GM13976 (cell line): ENCODE results near the gene SLC7A14.

Source experiments
- DNase-seq: peaks from one replicate; pipeline ENCODE4 v3.0.0; 2012; ENCODE audit warnings: low spot score
- in situ Hi-C: fragments of 300-500 bp; cut with MboI; formaldehyde crosslinking; loops from one replicate; pipeline ENCODE4 v1.12.0; 2022; ENCODE audit warnings: low sequenced_read_pairs, mixed read lengths, inconsistent platforms; ENCODE audit not compliant: unreplicated experiment
- TF ChIP-seq, protein P1 (sequence below): IDR thresholded peaks from 2 replicates; pipeline ENCODE4 v1.5.1; 2012; ENCODE audit warnings: borderline replicate concordance, mild to moderate bottlenecking; ENCODE audit not compliant: insufficient read depth; ENCODE audit errors: extremely low read depth, missing control alignments, control extremely low read depth

Gene SLC7A14

DNA sequence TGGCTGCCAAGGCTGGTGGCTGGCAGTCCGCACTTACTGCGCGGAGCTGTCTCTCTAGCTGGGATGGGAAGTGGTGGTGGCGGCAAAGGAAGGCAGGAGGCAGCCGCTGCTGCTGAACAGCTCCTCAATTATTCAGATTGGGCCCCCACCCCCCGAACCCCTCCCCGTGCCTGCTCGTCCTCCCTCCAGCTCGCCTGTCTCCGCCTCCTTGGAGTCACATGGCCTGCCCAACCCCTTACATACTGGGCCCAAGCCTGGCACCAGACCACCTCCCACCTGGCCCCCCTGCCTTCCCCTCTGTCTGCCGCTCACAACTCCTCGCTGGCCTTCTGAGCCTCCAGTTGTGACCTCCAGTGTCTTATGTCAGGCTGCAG is at the start of gene SLC7A14:
SLC7A14 (minus strand) TSS at position 139 of the 374 bp plus-strand sequence. CDS start 59,139 bp downstream, outside the sequence.
- in situ Hi-C loops = no loop called here
- no peak for DNase-seq
- TF ChIP-seq, protein P1, sequence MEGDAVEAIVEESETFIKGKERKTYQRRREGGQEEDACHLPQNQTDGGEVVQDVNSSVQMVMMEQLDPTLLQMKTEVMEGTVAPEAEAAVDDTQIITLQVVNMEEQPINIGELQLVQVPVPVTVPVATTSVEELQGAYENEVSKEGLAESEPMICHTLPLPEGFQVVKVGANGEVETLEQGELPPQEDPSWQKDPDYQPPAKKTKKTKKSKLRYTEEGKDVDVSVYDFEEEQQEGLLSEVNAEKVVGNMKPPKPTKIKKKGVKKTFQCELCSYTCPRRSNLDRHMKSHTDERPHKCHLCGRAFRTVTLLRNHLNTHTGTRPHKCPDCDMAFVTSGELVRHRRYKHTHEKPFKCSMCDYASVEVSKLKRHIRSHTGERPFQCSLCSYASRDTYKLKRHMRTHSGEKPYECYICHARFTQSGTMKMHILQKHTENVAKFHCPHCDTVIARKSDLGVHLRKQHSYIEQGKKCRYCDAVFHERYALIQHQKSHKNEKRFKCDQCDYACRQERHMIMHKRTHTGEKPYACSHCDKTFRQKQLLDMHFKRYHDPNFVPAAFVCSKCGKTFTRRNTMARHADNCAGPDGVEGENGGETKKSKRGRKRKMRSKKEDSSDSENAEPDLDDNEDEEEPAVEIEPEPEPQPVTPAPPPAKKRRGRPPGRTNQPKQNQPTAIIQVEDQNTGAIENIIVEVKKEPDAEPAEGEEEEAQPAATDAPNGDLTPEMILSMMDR = no peak

DNA sequence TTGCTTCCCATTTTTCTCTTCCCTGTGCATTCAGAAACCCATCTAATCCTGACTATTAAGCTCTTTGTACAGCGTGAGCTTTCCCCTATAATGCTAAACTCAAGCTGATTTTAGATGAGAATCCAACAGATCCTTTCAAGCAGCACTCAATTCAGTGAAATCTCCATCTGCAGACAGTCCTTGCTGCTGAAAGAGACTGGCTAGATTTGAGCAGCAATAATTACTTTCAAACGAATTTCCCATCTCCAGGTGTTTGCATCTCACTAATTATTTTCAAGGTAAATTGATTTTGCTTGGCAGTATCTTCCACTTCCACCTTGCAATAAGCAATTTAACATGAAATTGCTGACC is 49.5 kb upstream of the SLC7A14 start:
- no peak for DNase-seq
- TF ChIP-seq, protein P1 = no peak
- in situ Hi-C loops = no loop called here

DNA sequence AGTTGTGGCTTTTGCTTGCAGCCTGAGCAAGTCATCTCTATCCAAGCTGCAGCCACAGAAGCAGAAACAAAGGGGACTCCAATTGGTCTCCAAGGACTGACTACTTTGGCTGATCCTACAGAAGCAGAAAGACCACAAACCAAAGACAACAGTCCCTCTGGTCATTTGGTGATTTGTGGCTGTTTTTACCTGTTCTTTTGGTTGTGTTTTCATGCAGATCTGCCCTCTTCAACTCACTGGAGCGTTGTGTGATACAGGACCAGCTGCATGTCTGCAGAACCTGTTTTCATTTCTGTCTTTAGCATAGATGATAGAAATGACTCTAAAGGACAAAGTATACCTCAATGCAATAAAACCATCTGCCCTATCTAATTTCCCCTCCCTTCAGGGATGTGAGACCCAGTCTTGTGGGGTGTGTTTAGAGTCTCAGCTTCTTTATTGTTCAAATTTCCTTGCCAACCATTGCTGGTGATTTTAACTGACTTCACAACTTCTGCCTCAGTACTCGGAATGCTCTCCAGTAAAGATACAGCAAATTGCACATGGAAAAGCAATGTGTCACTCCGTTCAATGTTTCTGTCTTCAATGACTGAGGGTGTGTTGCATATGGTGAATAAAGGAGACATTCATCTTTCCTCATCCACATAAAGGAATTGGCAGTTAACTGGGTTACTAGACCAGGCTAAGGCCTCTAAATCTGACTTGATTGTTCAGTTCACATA is 48.9 kb upstream of the SLC7A14 start:
- no peak for DNase-seq
- TF ChIP-seq, protein P1 = no peak
- in situ Hi-C loops = no loop called here

DNA sequence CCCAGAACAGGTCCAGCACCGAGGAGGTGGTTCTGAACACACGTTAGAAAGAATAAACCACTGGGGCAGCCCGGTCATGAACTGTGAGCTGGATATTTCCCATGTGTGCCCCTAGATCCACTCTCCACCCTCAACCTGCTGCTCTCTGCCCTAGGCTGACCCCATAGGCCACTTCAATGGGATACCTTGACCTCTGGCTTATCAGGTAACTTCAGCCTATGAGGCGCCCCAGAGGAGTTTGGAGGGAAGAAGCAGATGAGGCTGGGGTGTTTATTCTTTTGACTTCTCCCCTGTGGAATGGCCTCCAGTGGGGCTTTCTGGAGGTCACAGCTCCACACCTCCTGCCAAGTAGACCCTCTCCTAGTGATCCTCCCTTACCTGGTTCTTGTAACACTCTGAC is 47.7 kb upstream of the SLC7A14 start:
- in situ Hi-C loops = no loop called here
- no peak for DNase-seq
- TF ChIP-seq, protein P1 = no peak

DNA sequence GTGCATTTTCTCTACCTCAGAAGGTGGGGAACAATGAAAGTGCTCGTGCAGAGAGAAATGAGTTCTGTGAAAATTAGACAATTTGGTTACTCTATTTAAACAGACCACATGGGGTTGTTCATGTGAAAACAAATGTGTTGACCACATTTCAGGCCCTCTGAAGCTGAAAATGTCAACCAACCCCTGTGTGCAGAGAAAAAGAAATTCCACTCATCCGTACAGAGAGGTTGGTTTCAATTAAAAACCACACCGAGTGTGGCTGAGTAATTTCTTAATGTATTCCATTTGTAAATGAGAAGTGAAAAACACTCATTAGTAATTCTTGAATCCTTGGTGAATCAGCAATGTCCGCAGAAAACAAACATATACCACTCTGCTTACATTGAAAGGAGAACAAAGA is 46.9 kb upstream of the SLC7A14 start:
- TF ChIP-seq, protein P1 = no peak
- peak; percentile 66 for DNase-seq
- in situ Hi-C loops = no loop called here

DNA sequence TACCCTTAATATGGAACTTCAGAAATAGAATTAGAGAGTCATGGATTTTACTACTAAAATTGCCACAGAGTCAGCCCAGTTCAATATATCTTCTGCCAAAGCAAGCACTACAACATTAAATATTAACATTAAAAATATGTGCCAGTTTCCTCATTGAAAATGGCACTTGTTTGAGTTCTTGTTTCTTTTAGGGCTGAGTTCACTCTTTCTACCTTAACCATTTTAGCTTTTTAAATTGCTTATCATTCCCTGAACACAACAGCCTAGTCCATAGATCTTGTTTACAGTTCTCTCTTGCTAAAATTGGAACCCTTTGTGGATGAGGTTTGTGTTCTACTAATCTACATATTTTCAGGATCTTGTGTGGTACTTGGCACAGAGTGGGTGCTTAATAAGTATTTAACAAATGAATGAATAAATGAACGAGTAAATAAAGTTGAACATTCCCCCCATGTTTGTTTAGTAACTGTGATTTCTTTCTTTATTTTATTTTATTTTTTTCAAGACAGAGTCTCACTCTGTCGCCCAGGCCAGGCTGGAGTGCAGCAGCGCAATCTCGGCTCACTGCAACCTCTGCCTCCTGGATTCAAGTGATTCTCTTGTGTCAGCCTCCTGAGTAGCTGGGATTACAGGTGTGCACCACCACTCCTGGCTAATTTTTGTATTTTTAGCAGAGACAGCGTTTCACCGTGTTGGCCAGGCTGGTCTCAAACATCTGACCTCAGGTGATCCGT is 46.0 kb upstream of the SLC7A14 start:
- in situ Hi-C loops = no loop called here
- TF ChIP-seq, protein P1 = no peak
- DNase-seq = no peak

DNA sequence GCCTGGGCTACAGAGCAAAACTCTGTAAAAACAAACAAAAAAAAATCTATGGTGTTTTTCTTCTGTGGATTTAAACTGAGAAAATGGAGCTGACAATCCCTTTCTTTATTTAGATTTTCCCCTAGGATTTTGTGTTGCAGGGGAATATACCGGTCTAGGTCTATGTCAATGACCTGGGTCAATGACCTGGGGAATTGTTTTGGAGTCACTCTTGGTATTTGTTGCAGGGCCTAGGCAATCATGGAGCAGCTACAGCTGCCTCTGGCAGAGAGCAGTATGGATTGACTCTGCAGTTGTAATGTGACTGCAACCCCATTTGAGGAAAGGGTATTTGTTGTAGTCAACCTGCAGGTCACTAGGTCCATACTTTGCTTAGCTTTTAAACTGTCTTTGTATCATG is 37.6 kb upstream of the SLC7A14 start:
- no peak for DNase-seq
- in situ Hi-C loops = no loop called here
- TF ChIP-seq, protein P1 = no peak
